IMR-90 (cell line): ENCODE measurements around the gene CTNNAL1. TPM values are rescaled to one million over a fixed set of nuclear protein-coding genes. Genes with fewer than 3 reads are reported as not detected.

Experiments
- ATAC-seq: fragments of 200-7000 bp; cut with Tn5 transposase; 2 replicates; pipeline ENCODE4 v1.9.1; 2020; ENCODE audit warnings: low read depth, mild to moderate bottlenecking, moderate library complexity
- BruUV-seq: library from RNA; stranded (reverse); fragments of 400-500 nt; replicated peaks from 2 replicates; lab custom pipeline; 2021; lab: Mats Ljungman, UMichigan
- CTCF ChIA-PET: fragments of 300-600 bp; formaldehyde crosslinking; extraction: SDS; loops from one replicate; lab custom pipeline; 2021; ENCODE audit warnings: antibody characterized with exemption; lab: Yijun Ruan, JAX
- POLR2A ChIA-PET: fragments of 300-600 bp; sonication (Branson Sonifier 250); formaldehyde crosslinking; loops from one replicate; lab custom pipeline; 2022; ENCODE audit warnings: antibody characterized with exemption; ENCODE audit not compliant: unreplicated experiment; lab: Charles Lee
- DNase-seq: peaks from one replicate; pipeline ENCODE4 v3.0.0; 2013
- H2AFZ ChIP-seq: replicated peaks from 2 replicates; pipeline ENCODE3; 2013; ENCODE audit warnings: low read length, mild to moderate bottlenecking; ENCODE audit not compliant: poor library complexity
- H2AK5ac ChIP-seq: 2 replicates; pipeline ENCODE4 v1.6.1; 2013; ENCODE audit warnings: low read depth, low read length, inconsistent platforms
- H2AK9ac ChIP-seq: replicated peaks from 2 replicates; pipeline ENCODE3; 2013; ENCODE audit warnings: mild to moderate bottlenecking, low read depth, low read length, moderate library complexity; ENCODE audit not compliant: poor library complexity
- H2BK120ac ChIP-seq: 2 replicates; pipeline ENCODE4 v1.6.1; 2013; ENCODE audit warnings: low read depth, low read length, inconsistent platforms
- H2BK15ac ChIP-seq: 3 replicates; pipeline ENCODE4 v1.6.1; 2013; ENCODE audit warnings: low read depth, low read length, inconsistent platforms
- H2BK20ac ChIP-seq: 2 replicates; pipeline ENCODE4 v1.6.1; 2013; ENCODE audit warnings: low read depth, mild to moderate bottlenecking, inconsistent platforms, low read length, moderate library complexity
- H2BK5ac ChIP-seq: 2 replicates; pipeline ENCODE4 v1.6.1; 2013; ENCODE audit warnings: mild to moderate bottlenecking, low read depth, low read length, inconsistent platforms; ENCODE audit not compliant: poor library complexity, severe bottlenecking
- H3K14ac ChIP-seq: replicated peaks from 2 replicates; pipeline ENCODE4 v1.6.1; 2013; ENCODE audit warnings: low read depth, low read length, inconsistent platforms
- H3K18ac ChIP-seq: 2 replicates; pipeline ENCODE4 v1.6.1; 2013; ENCODE audit warnings: low read depth, low read length, control low read depth
- H3K23ac ChIP-seq: 2 replicates; pipeline ENCODE4 v1.6.1; 2013; ENCODE audit warnings: low read depth, low read length, inconsistent platforms
- H3K27ac ChIP-seq: 2 replicates; pipeline ENCODE4 v1.5.1; 2013; ENCODE audit warnings: mild to moderate bottlenecking, control low read depth, low read length; ENCODE audit not compliant: insufficient read depth
- H3K27me3 ChIP-seq: 2 replicates; pipeline ENCODE4 v1.6.1; 2013; ENCODE audit warnings: low read length; ENCODE audit not compliant: control insufficient read depth, insufficient read depth
- H3K36me3 ChIP-seq: 2 replicates; pipeline ENCODE4 v1.6.1; 2013; ENCODE audit warnings: low read length, mixed read lengths; ENCODE audit not compliant: control insufficient read depth, insufficient read depth
- H3K4ac ChIP-seq: 2 replicates; pipeline ENCODE4 v1.6.1; 2013; ENCODE audit warnings: low read depth, low read length, inconsistent platforms
- H3K4me1 ChIP-seq: 2 replicates; pipeline ENCODE4 v1.6.1; 2013; ENCODE audit warnings: low read length, mixed read lengths; ENCODE audit not compliant: control insufficient read depth, insufficient read depth
- H3K4me2 ChIP-seq: 2 replicates; pipeline ENCODE4 v1.6.1; 2013; ENCODE audit warnings: low read depth, mild to moderate bottlenecking, control low read depth, low read length, moderate library complexity
- H3K4me3 ChIP-seq: 2 replicates; pipeline ENCODE4 v1.5.1; 2013; ENCODE audit warnings: low read depth, mild to moderate bottlenecking, control low read depth, low read length, moderate library complexity; ENCODE audit not compliant: insufficient read depth
- H3K56ac ChIP-seq: 2 replicates; pipeline ENCODE4 v1.6.1; 2013; ENCODE audit warnings: low read length, inconsistent platforms; ENCODE audit not compliant: insufficient read depth; ENCODE audit errors: extremely low read depth
- H3K79me1 ChIP-seq, 2 experiments: 2 replicates each; pipeline ENCODE4 v1.6.1; 2013; ENCODE audit warnings: low read length in 2 of 2, inconsistent platforms in 1 of 2, low read depth in 1 of 2
- H3K9ac ChIP-seq: 2 replicates; pipeline ENCODE4 v1.6.1; 2013; ENCODE audit warnings: low read depth, low read length, control low read depth
- H3K9me1 ChIP-seq: 2 replicates; pipeline ENCODE4 v1.6.1; 2013; ENCODE audit warnings: low read length, inconsistent platforms; ENCODE audit not compliant: insufficient read depth
- H3K9me3 ChIP-seq: 2 replicates; pipeline ENCODE4 v1.6.1; 2013; ENCODE audit warnings: low read length; ENCODE audit not compliant: control insufficient read depth, insufficient read depth
- H4K20me1 ChIP-seq: 2 replicates; pipeline ENCODE4 v1.6.1; 2013; ENCODE audit warnings: low read length, inconsistent platforms; ENCODE audit not compliant: insufficient read depth
- H4K5ac ChIP-seq: 2 replicates; pipeline ENCODE4 v1.6.1; 2013; ENCODE audit warnings: mild to moderate bottlenecking, low read depth, low read length, control low read depth
- H4K8ac ChIP-seq, 2 experiments: 2 replicates each; pipeline ENCODE4 v1.6.1; 2013; ENCODE audit warnings: low read depth in 2 of 2, low read length in 2 of 2, control low read depth in 1 of 2, inconsistent platforms in 1 of 2
- H4K91ac ChIP-seq: 2 replicates; pipeline ENCODE4 v1.6.1; 2013; ENCODE audit warnings: low read depth, low read length, inconsistent platforms; ENCODE audit not compliant: insufficient read depth
- BHLHE40 ChIP-seq: fragments of 150-350 bp; IDR thresholded peaks from 2 replicates; pipeline ENCODE4 v1.6.1; 2016; ENCODE audit warnings: mild to moderate bottlenecking, low read depth, low read length
- CEBPB ChIP-seq: IDR thresholded peaks from 2 replicates; pipeline ENCODE4 v1.6.1; 2012; ENCODE audit warnings: low read depth, low read length, improper control_type of control experiment
- FOS ChIP-seq: fragments of 150-350 bp; IDR thresholded peaks from 2 replicates; pipeline ENCODE4 v1.6.1; 2016; ENCODE audit warnings: low read depth, low read length
- MAFK ChIP-seq: IDR thresholded peaks from 2 replicates; pipeline ENCODE4 v1.6.1; 2012; ENCODE audit warnings: low read depth, low read length, improper control_type of control experiment
- MXI1 ChIP-seq: IDR thresholded peaks from 2 replicates; pipeline ENCODE4 v1.6.1; 2012; ENCODE audit warnings: low read depth, mild to moderate bottlenecking, low read length, moderate library complexity, borderline replicate concordance
- POLR2A ChIP-seq: IDR thresholded peaks from 2 replicates; pipeline ENCODE4 v1.6.1; 2012; ENCODE audit warnings: mild to moderate bottlenecking, low read depth, low read length
- RCOR1 ChIP-seq: IDR thresholded peaks from 2 replicates; pipeline ENCODE4 v1.6.1; 2012; ENCODE audit warnings: mild to moderate bottlenecking, low read length, improper control_type of control experiment; ENCODE audit not compliant: insufficient replicate concordance
- RFX5 ChIP-seq: IDR thresholded peaks from 2 replicates; pipeline ENCODE4 v1.8.0; 2012; ENCODE audit warnings: low read depth, mild to moderate bottlenecking, low read length, moderate library complexity
- whole genome bisulfite sequencing, 2 experiments: methylation state at CpG; one replicate each; pipeline versions ENCODE4 v1.1.5 to v1.1.7; 2013; ENCODE audit warnings: missing lambda C conversion rate in 2 of 2; ENCODE audit not compliant: insufficient read length in 1 of 2; ENCODE audit errors: extremely low coverage in 2 of 2; 5-methylcytosine and 5-hydroxymethylcytosine counted together
- dilution Hi-C: fragments of 300-500 bp; cut with HindIII; formaldehyde crosslinking; loops from one replicate; pipeline ENCODE4 v1.14.3; 2018; ENCODE audit warnings: low sequenced_read_pairs; ENCODE audit not compliant: unreplicated experiment
- in situ Hi-C: fragments of 300-500 bp; cut with MboI; formaldehyde crosslinking; loops from 3 replicates; pipeline ENCODE4 v1.14.3; 2019; ENCODE audit warnings: low sequenced_read_pairs, inconsistent platforms, mixed read lengths
- intact Hi-C: fragments of 100-400 bp; cut with micrococcal nuclease; formaldehyde crosslinking; loops from 2 replicates; pipeline ENCODE4 v1.10.0; 2022
- polyA plus RNA-seq, 3 experiments: library from polyadenylated mRNA; depleted of rRNA; stranded (reverse); fragments of >200 nt; gene quantifications; 2 replicates each; pipeline ENCODE4 v1.2.3, GENCODE V29; 2012; ENCODE audit warnings: low replicate concordance in 1 of 3
- total RNA-seq: library from RNA; depleted of rRNA; stranded (reverse); fragments of >200 nt; gene quantifications from 2 replicates; pipeline ENCODE4 v1.2.3, GENCODE V29; 2012
- TF ChIP-seq, protein P1 (sequence below): fragments of 150-350 bp; IDR thresholded peaks from 2 replicates; pipeline ENCODE4 v1.6.1; 2016; ENCODE audit warnings: low read depth, mild to moderate bottlenecking, low read length, moderate library complexity, borderline replicate concordance
- TF ChIP-seq, protein P2 (sequence below): conservative IDR thresholded peaks from 2 replicates; pipeline ENCODE4 v1.5.1; 2012; ENCODE audit warnings: mild to moderate bottlenecking, low read depth, low read length, improper control_type of control experiment

CTNNAL1 gene
- total and polyA plus RNA-seq, 2 of the 4 experiments (the other 2 are of a cell fraction), result 72.3 to 131 TPM

DNA sequence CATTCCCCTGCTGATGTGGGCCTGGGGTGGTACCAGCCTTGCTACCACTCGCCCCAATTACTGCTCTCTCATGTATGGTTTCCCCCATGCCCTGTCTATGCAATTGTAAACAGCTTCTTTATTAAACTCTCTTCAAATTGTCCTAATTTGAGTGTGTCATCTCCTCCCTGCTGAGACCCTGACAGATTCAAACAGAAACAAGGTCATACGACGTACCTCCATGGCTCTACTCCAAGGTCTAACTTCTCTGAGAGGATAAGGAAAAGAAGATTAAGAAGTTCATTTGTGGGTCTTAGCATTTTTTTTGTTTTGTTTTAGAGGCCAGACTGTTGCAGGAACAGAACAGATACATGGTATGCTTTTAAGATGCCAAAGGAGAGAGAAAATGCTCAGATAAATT lies 41.1 kb downstream of the CTNNAL1 start:
- no peak overlapping the region for H3K14ac ChIP-seq
- TF ChIP-seq RFX5, result no peak
- no peak for TF ChIP-seq FOS
- TF ChIP-seq MAFK, result no peak
- TF ChIP-seq POLR2A, result no peak
- TF ChIP-seq MXI1, result no peak
- no peak for TF ChIP-seq CEBPB
- TF ChIP-seq BHLHE40, result no peak
- TF ChIP-seq, protein P1, sequence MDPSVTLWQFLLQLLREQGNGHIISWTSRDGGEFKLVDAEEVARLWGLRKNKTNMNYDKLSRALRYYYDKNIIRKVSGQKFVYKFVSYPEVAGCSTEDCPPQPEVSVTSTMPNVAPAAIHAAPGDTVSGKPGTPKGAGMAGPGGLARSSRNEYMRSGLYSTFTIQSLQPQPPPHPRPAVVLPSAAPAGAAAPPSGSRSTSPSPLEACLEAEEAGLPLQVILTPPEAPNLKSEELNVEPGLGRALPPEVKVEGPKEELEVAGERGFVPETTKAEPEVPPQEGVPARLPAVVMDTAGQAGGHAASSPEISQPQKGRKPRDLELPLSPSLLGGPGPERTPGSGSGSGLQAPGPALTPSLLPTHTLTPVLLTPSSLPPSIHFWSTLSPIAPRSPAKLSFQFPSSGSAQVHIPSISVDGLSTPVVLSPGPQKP, result no peak
- TF ChIP-seq RCOR1, result no peak
- TF ChIP-seq, protein P2, sequence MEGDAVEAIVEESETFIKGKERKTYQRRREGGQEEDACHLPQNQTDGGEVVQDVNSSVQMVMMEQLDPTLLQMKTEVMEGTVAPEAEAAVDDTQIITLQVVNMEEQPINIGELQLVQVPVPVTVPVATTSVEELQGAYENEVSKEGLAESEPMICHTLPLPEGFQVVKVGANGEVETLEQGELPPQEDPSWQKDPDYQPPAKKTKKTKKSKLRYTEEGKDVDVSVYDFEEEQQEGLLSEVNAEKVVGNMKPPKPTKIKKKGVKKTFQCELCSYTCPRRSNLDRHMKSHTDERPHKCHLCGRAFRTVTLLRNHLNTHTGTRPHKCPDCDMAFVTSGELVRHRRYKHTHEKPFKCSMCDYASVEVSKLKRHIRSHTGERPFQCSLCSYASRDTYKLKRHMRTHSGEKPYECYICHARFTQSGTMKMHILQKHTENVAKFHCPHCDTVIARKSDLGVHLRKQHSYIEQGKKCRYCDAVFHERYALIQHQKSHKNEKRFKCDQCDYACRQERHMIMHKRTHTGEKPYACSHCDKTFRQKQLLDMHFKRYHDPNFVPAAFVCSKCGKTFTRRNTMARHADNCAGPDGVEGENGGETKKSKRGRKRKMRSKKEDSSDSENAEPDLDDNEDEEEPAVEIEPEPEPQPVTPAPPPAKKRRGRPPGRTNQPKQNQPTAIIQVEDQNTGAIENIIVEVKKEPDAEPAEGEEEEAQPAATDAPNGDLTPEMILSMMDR, result no peak
- no peak overlapping the region for H2AK9ac ChIP-seq
- H2BK5ac ChIP-seq, result no peak overlapping the region
- H2BK120ac ChIP-seq, result no peak overlapping the region
- ChIA-PET POLR2A (interaction anchor here (0.9 kb wide), 1 partner anchor 18 kb away, joined by 3 read pairs; no protein-coding TSS in a partner anchor), CTCF (no interaction called here)
- H3K4ac ChIP-seq, result no peak overlapping the region
- no peaks in the 10 kb centered on the region for H3K27me3 ChIP-seq
- no peak overlapping the region for H4K5ac ChIP-seq
- WGBS, 2 experiments, result no CpG with 5 or more reads among the region's 3 CpGs
- H3K36me3 ChIP-seq, result peaks cover 10% of the 10 kb centered on the region
- H4K20me1 ChIP-seq, result no peaks in the 10 kb centered on the region
- H3K56ac ChIP-seq, result no peak overlapping the region
- H2AFZ ChIP-seq, result no peak overlapping the region
- H3K4me1 ChIP-seq, result no peaks in the 10 kb centered on the region
- no peak overlapping the region for H3K9ac ChIP-seq
- no peak overlapping the region for H3K4me2 ChIP-seq
- no peaks in the 10 kb centered on the region for H3K9me1 ChIP-seq
- H3K18ac ChIP-seq, result no peak overlapping the region
- no peak overlapping the region for H4K8ac ChIP-seq
- H2AK5ac ChIP-seq, result no peak overlapping the region
- H2BK20ac ChIP-seq, result no peak overlapping the region
- BruUV-seq, result no TSS peak
- H3K27ac ChIP-seq, result no peak overlapping the region
- dilution Hi-C loops, result no loop called here
- in situ Hi-C loops, result no loop called here
- intact Hi-C loops, result no loop called here
- peaks cover 5 to 7% of the 10 kb centered on the region in 2 experiments; a peak in 2 of 4 replicates for H3K79me1 ChIP-seq
- no peak overlapping the region for H3K4me3 ChIP-seq
- DNase-seq, result no peak
- no peak overlapping the region for H2BK15ac ChIP-seq
- H3K23ac ChIP-seq, result no peak overlapping the region
- H4K91ac ChIP-seq, result no peak overlapping the region
- ATAC-seq, result no peak
- no peaks in the 10 kb centered on the region for H3K9me3 ChIP-seq
